MCF 10A (cell line): ENCODE measurements around the gene LAMB4. TPM values are rescaled to one million over a fixed set of nuclear protein-coding genes. Genes with fewer than 3 reads are reported as not detected.
A peak's percentile ranks its signal among the peaks of the same experiment; 100 is the strongest.

Experiments
- BruUV-seq: library from RNA; stranded (reverse); fragments of 400-500 nt; replicated peaks from 2 replicates; lab custom pipeline; 2021; lab: Mats Ljungman, UMichigan
- CTCF ChIA-PET: fragments of 300-600 bp; sonication (Branson Sonifier 250); formaldehyde crosslinking; extraction: SDS; loops from one replicate; lab custom pipeline; 2021; ENCODE audit warnings: antibody characterized with exemption, inconsistent platforms; lab: Yijun Ruan, JAX
- POLR2A ChIA-PET: fragments of 300-600, 350-650 bp; sonication (Branson Sonifier 250); formaldehyde crosslinking; extraction: SDS; loops from one replicate; lab custom pipeline; 2020; ENCODE audit warnings: antibody characterized with exemption, inconsistent platforms; lab: Yijun Ruan, JAX
- DNase-seq: peaks from one replicate; pipeline ENCODE4 v3.0.0-alpha.2; 2018; ENCODE audit not compliant: unreplicated experiment
- H3K27ac Mint-ChIP-seq: one replicate; pipeline ENCODE4 v1.8.0; 2022; ENCODE audit warnings: mild to moderate bottlenecking, low read depth, mixed read lengths; ENCODE audit not compliant: unreplicated experiment
- H3K27me3 Mint-ChIP-seq: one replicate; pipeline ENCODE4 v1.8.0; 2022; ENCODE audit warnings: mixed read lengths; ENCODE audit not compliant: insufficient read depth, unreplicated experiment
- H3K36me3 Mint-ChIP-seq: one replicate; pipeline ENCODE4 v1.8.0; 2022; ENCODE audit warnings: mild to moderate bottlenecking, moderate library complexity, mixed read lengths; ENCODE audit not compliant: insufficient read depth, unreplicated experiment
- H3K4me1 Mint-ChIP-seq: one replicate; pipeline ENCODE4 v1.8.0; 2022; ENCODE audit warnings: mixed read lengths; ENCODE audit not compliant: insufficient read depth, unreplicated experiment
- H3K4me3 Mint-ChIP-seq: one replicate; pipeline ENCODE4 v1.8.0; 2022; ENCODE audit warnings: mild to moderate bottlenecking, moderate library complexity, mixed read lengths; ENCODE audit not compliant: unreplicated experiment
- H3K9me3 Mint-ChIP-seq: one replicate; pipeline ENCODE4 v1.8.0; 2022; ENCODE audit warnings: mixed read lengths; ENCODE audit not compliant: unreplicated experiment
- intact Hi-C: fragments of 100-400 bp; cut with micrococcal nuclease; formaldehyde crosslinking; loops from 2 replicates; pipeline ENCODE4 v1.14.1; 2022
- total RNA-seq: library from RNA; stranded (reverse); gene quantifications from 2 replicates; pipeline ENCODE4 v1.2.3, GENCODE V29; 2022
- TF ChIP-seq, protein P1 (sequence below): fragments of 200-600 bp; IDR thresholded peaks from one replicate; pipeline ENCODE4 v1.8.0; 2022; ENCODE audit warnings: antibody characterized with exemption, mild to moderate bottlenecking; ENCODE audit not compliant: unreplicated experiment

Gene LAMB4
- total RNA-seq, 1 experiment from 2014 or later = 0.35 TPM

DNA sequence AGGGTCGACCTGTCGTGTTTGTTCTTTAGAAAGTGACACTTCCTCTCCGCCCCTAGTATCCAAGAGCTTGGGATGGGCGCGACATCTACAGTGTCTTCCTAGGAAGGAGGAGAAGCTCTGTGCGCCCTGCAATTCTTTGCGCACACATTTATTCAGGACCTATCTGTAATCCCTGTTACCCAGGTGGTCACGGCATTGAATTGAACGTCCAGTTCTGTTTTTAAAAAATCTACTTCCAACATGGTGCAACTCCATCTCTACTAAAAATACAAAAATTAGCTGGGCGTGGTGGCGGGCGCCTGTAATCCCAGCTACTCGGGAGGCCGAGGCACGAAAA lies 126.6 kb downstream of the LAMB4 start:
- intact Hi-C loops = loop anchor here (2.0 kb wide), 1 partner anchor 93 kb away; no protein-coding TSS in a partner anchor
- H3K9me3 Mint-ChIP-seq = no peaks in the 10 kb centered on the region
- no TSS peak for BruUV-seq
- TF ChIP-seq, protein P1, sequence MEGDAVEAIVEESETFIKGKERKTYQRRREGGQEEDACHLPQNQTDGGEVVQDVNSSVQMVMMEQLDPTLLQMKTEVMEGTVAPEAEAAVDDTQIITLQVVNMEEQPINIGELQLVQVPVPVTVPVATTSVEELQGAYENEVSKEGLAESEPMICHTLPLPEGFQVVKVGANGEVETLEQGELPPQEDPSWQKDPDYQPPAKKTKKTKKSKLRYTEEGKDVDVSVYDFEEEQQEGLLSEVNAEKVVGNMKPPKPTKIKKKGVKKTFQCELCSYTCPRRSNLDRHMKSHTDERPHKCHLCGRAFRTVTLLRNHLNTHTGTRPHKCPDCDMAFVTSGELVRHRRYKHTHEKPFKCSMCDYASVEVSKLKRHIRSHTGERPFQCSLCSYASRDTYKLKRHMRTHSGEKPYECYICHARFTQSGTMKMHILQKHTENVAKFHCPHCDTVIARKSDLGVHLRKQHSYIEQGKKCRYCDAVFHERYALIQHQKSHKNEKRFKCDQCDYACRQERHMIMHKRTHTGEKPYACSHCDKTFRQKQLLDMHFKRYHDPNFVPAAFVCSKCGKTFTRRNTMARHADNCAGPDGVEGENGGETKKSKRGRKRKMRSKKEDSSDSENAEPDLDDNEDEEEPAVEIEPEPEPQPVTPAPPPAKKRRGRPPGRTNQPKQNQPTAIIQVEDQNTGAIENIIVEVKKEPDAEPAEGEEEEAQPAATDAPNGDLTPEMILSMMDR = no peak
- H3K36me3 Mint-ChIP-seq = peaks cover 42% of the 10 kb centered on the region
- H3K4me3 Mint-ChIP-seq = peak overlapping the region; percentile 86
- H3K4me1 Mint-ChIP-seq = peaks cover 13% of the 10 kb centered on the region
- no peaks in the 10 kb centered on the region for H3K27me3 Mint-ChIP-seq
- no peak for DNase-seq
- CTCF ChIA-PET = interaction anchor here (0.7 to 5.1 kb wide), 11 partner anchors 8 to 494 kb away, joined by 3 to 23 read pairs (median 5); no protein-coding TSS in a partner anchor
- H3K27ac Mint-ChIP-seq = no peak overlapping the region
- POLR2A ChIA-PET = interaction anchor here (0.7 to 5.9 kb wide), 17 partner anchors 8 to 142 kb away, joined by 3 to 77 read pairs (median 4); no protein-coding TSS in a partner anchor

DNA sequence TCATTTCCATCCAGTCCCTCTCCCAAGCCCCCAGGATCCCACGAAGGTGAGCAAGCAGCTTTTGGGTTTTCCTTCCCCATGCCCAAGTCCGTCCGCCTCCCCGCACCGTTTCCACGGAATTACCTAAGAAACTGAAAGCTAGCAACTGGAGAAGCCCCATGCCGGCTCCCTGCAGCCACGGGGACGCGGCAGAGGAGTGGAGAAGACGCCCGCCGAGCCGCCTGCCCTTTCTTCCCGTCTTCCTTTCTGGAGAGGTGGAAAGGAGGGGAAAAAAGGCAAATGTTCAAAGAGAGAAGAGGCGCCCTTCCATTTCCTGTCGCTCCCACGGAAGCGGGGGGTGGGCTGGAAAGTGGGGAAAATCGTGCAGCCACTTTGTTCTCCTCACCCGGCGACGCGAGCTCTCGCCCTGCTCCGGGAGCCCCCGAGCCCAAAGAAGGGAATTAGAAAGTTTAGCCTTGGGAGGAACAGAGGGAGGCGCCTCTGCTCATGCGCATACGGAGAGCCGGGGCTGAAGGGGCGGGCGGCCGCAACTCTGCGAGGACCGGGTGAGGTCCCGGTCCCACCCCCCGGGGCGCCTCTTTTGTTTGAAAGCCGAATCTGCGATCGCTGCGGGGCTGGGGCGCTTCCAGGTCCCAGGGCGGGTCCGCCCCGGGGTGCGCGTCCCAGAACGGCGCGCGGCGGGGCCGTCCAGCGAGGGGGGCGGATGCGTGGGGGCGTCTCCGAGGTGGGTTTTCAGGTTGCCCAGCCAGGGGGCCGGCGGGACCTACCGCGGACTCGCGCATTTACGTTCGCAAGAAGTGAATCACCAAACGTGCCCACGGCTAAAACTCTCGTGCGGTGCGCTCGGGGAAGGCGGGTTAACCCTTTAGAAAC lies 127.2 kb downstream of the LAMB4 start, which contains the start of gene LAMB1:
Gene LAMB1, minus strand, starts transcription at position 436 of the 873 bp plus-strand sequence. Its CDS starts 276 bp downstream, at position 160.
- BruUV-seq = TSS peak; percentile 56
- TF ChIP-seq, protein P1 = no peak
- ChIA-PET CTCF (interaction anchor here (0.7 to 5.1 kb wide), 11 partner anchors 8 to 143 kb away, joined by 3 to 23 read pairs (median 5); no protein-coding TSS in a partner anchor), POLR2A (interaction anchor here (0.6 to 5.9 kb wide), 26 partner anchors 8 to 307 kb away, joined by 3 to 77 read pairs (median 3); partner anchors contain the start of gene DLD)
- Mint-ChIP-seq H3K27ac (peak within 1 kb of the TSS; percentile 41), H3K4me1 (peaks cover 16% of the 10 kb centered on the region), H3K9me3 (no peaks in the 10 kb centered on the region), H3K27me3 (no peaks in the 10 kb centered on the region), H3K4me3 (peak within 1 kb of the TSS; percentile 86), H3K36me3 (peaks cover 48% of the 10 kb centered on the region)
- DNase-seq = peak; percentile 75
- intact Hi-C loops = loop anchor here (2.0 kb wide), 1 partner anchor 94 kb away; no protein-coding TSS in a partner anchor

DNA sequence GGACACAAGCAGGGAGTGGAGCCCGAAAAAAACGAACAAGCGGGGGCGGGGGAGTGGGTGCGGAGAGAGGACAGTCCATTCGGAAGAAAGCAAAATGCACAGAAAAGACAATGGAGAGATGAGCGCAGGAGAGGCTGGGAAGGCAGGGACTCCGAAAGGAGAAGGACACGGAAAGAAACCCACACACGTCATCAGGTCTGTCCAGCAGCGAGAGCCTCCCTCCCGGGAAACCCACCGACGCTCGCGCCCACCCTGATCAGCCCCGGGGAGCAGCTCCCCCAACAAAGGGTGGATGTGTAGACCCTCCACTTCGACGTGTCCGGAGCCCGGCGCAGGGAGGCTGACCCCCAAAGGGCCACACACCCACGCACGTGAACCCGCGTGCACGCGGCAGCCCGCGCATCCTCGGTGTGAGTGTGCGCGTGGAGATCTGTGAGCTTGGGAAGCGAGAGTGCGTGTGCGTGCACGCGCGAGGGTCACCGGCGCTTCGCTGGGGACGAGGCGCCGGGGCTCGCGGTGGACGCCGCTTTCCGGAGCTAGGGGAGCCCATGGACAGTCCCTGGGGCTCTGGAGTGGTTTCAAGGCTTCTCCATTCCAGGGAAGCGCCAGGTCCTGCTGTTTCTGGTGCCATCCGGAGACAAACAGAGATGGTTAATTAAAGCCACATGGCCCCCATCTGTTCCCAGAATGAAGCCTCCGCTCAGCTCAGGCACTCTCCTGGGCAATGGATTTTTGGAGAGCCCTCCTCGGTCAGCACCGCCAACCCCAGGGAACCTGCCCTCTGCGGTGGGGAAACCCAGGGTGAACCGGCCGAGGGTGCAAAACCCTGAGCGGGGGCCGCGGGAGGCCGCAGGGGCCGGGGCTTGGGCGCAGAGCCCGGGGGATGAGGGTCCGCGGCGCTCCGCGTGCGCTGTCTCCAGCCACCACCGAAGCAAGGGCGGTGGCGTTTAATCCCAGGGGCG lies 128.1 kb downstream of the LAMB4 start:
- peak; percentile 40 for DNase-seq
- Mint-ChIP-seq H3K36me3 (peaks cover 57% of the 10 kb centered on the region), H3K9me3 (no peaks in the 10 kb centered on the region), H3K4me3 (peak overlapping the region; percentile 86), H3K27me3 (no peaks in the 10 kb centered on the region), H3K27ac (peak overlapping the region; percentile 61), H3K4me1 (peaks cover 19% of the 10 kb centered on the region)
- ChIA-PET POLR2A (interaction anchor here (0.6 to 5.9 kb wide), 24 partner anchors 9 to 155 kb away, joined by 3 to 77 read pairs (median 4); partner anchors contain the start of gene DLD), CTCF (interaction anchor here (0.5 to 5.1 kb wide), 14 partner anchors 12 to 499 kb away, joined by 3 to 23 read pairs (median 4); no protein-coding TSS in a partner anchor)
- intact Hi-C loops = loop anchor here (2.0 kb wide), 1 partner anchor 95 kb away; no protein-coding TSS in a partner anchor
- BruUV-seq = no TSS peak
- TF ChIP-seq, protein P1 = no peak
